Measurements from ENCODE around the gene CNPY3.

- TF ChIP-seq CTCF (IDR thresholded peaks at IDR 0.05) (no peak), POLR2A (IDR thresholded peaks at IDR 0.05) (no peak)
Measured at GRCh38 chr6:42923666-42924065, 5.6 kb upstream of the CNPY3 start.

Data from breast epithelium (tissue), 3 donors.